H9 (cell line): ENCODE data around the gene CCDC126. TPM values are rescaled to one million over a fixed set of nuclear protein-coding genes. Genes with fewer than 3 reads are reported as not detected.

ENCODE experiments used
- DNase-seq: peaks from one replicate; pipeline ENCODE4 v3.0.0-alpha.2; 2017
- H2AFZ ChIP-seq: one replicate; pipeline ENCODE4 v1.6.1; 2013; ENCODE audit warnings: mild to moderate bottlenecking, low read length, control low read depth, moderate library complexity
- H2AK5ac ChIP-seq: 2 replicates; pipeline ENCODE4 v1.6.1; 2013; ENCODE audit warnings: low read length, control low read depth, mixed read lengths; ENCODE audit not compliant: insufficient read length
- H2BK120ac ChIP-seq: one replicate; pipeline ENCODE4 v1.6.1; 2013; ENCODE audit warnings: low read depth, mild to moderate bottlenecking, low read length, control low read depth, inconsistent platforms; ENCODE audit not compliant: poor library complexity, severe bottlenecking
- H2BK12ac ChIP-seq: 2 replicates; pipeline ENCODE4 v1.6.1; 2013; ENCODE audit warnings: low read length, control low read depth, mixed read lengths, low read depth; ENCODE audit not compliant: insufficient read length
- H2BK15ac ChIP-seq: 2 replicates; pipeline ENCODE4 v1.6.1; 2013; ENCODE audit warnings: low read depth, low read length, control low read depth
- H2BK20ac ChIP-seq: one replicate; pipeline ENCODE4 v1.6.1; 2013; ENCODE audit warnings: low read depth, mild to moderate bottlenecking, low read length, control low read depth, inconsistent platforms; ENCODE audit not compliant: poor library complexity, severe bottlenecking
- H2BK5ac ChIP-seq: 2 replicates; pipeline ENCODE4 v1.6.1; 2013; ENCODE audit warnings: low read length, control low read depth, mixed read lengths; ENCODE audit not compliant: insufficient read length
- H3K14ac ChIP-seq: 2 replicates; pipeline ENCODE4 v1.6.1; 2013; ENCODE audit warnings: low read length, control low read depth; ENCODE audit not compliant: insufficient read depth
- H3K18ac ChIP-seq: 2 replicates; pipeline ENCODE4 v1.6.1; 2013; ENCODE audit warnings: low read depth, mild to moderate bottlenecking, mixed read lengths, low read length, control low read depth; ENCODE audit not compliant: insufficient read length
- H3K23ac ChIP-seq: 2 replicates; pipeline ENCODE4 v1.6.1; 2013; ENCODE audit warnings: low read length, control low read depth, mixed read lengths, low read depth; ENCODE audit not compliant: insufficient read length
- H3K23me2 ChIP-seq: 2 replicates; pipeline ENCODE4 v1.6.1; 2013; ENCODE audit warnings: low read depth, mild to moderate bottlenecking, mixed read lengths, low read length, control low read depth; ENCODE audit not compliant: insufficient read length, poor library complexity, severe bottlenecking
- H3K27ac ChIP-seq: 2 replicates; pipeline ENCODE4 v1.5.1; 2013; ENCODE audit warnings: low read length, control low read depth, mixed read lengths, low read depth; ENCODE audit not compliant: insufficient read length
- H3K27me3 ChIP-seq: 2 replicates; pipeline ENCODE4 v1.6.1; 2013; ENCODE audit warnings: low read length, control low read depth, inconsistent platforms; ENCODE audit not compliant: insufficient read depth
- H3K4ac ChIP-seq: 2 replicates; pipeline ENCODE4 v1.6.1; 2013; ENCODE audit warnings: low read depth, mild to moderate bottlenecking, control low read depth, inconsistent platforms, low read length, moderate library complexity
- H3K4me1 ChIP-seq: 2 replicates; pipeline ENCODE4 v1.6.1; 2013; ENCODE audit warnings: low read length, control low read depth, inconsistent platforms; ENCODE audit not compliant: insufficient read depth
- H3K4me2 ChIP-seq: 2 replicates; pipeline ENCODE4 v1.6.1; 2013; ENCODE audit warnings: low read length, control low read depth, mixed read lengths; ENCODE audit not compliant: insufficient read length, insufficient read depth
- H3K56ac ChIP-seq: 2 replicates; pipeline ENCODE4 v1.6.1; 2013; ENCODE audit warnings: low read depth, mild to moderate bottlenecking, mixed read lengths, low read length, control low read depth; ENCODE audit not compliant: insufficient read length
- H3K79me1 ChIP-seq: 2 replicates; pipeline ENCODE4 v1.6.1; 2013; ENCODE audit warnings: low read depth, mild to moderate bottlenecking, moderate library complexity, low read length, control low read depth, inconsistent platforms; ENCODE audit not compliant: insufficient read depth, poor library complexity, severe bottlenecking
- H3K79me2 ChIP-seq: 2 replicates; pipeline ENCODE4 v1.6.1; 2013; ENCODE audit warnings: low read length, control low read depth, inconsistent platforms; ENCODE audit not compliant: insufficient read depth
- H3K9ac ChIP-seq: 2 replicates; pipeline ENCODE4 v1.6.1; 2013; ENCODE audit warnings: low read length, control low read depth, mixed read lengths; ENCODE audit not compliant: insufficient read length; ENCODE audit errors: extremely low read depth
- H3K9me3 ChIP-seq: one replicate; pipeline ENCODE4 v1.6.1; 2013; ENCODE audit warnings: low read depth, low read length, inconsistent platforms; ENCODE audit not compliant: control insufficient read depth
- H3T11ph ChIP-seq: one replicate; pipeline ENCODE4 v1.6.1; 2013; ENCODE audit warnings: mild to moderate bottlenecking, low read length, control low read depth, inconsistent platforms
- H4K20me1 ChIP-seq: one replicate; pipeline ENCODE4 v1.6.1; 2013; ENCODE audit not compliant: control insufficient read depth, insufficient read length, insufficient read depth
- H4K5ac ChIP-seq: 2 replicates; pipeline ENCODE4 v1.6.1; 2013; ENCODE audit warnings: low read depth, mild to moderate bottlenecking, mixed read lengths, low read length, control low read depth; ENCODE audit not compliant: insufficient read length
- H4K8ac ChIP-seq: replicated peaks from 2 replicates; pipeline ENCODE4 v1.6.1; 2013; ENCODE audit warnings: low read length, control low read depth, mixed read lengths, low read depth; ENCODE audit not compliant: insufficient read length
- H4K91ac ChIP-seq: 2 replicates; pipeline ENCODE4 v1.6.1; 2013; ENCODE audit warnings: low read depth, mild to moderate bottlenecking, moderate library complexity, mixed read lengths, low read length, control low read depth; ENCODE audit not compliant: insufficient read length
- H3K27ac Mint-ChIP-seq, 3 experiments: 2 replicates in 2 of 3; 3 replicates in 1 of 3; pipeline ENCODE4 v1.8.0; 2020 to 2021; ENCODE audit warnings: mixed read lengths in 3 of 3, mild to moderate bottlenecking in 1 of 3, moderate library complexity in 1 of 3
- H3K27me3 Mint-ChIP-seq: 2 replicates; pipeline ENCODE4 v1.8.0; 2021; ENCODE audit warnings: low read depth, mild to moderate bottlenecking, moderate library complexity, mixed read lengths
- H3K36me3 Mint-ChIP-seq, 3 experiments: 2 replicates in 2 of 3; 3 replicates in 1 of 3; pipeline ENCODE4 v1.8.0; 2020 to 2021; ENCODE audit warnings: low read depth in 3 of 3, mixed read lengths in 3 of 3; ENCODE audit not compliant: insufficient read depth in 1 of 3
- H3K4me1 Mint-ChIP-seq, 2 experiments: 2 replicates each; pipeline ENCODE4 v1.8.0; 2020; ENCODE audit warnings: mixed read lengths in 2 of 2
- H3K4me3 Mint-ChIP-seq, 2 experiments: 2 replicates in 1 of 2; 3 replicates in 1 of 2; pipeline ENCODE4 v1.8.0; 2020 to 2021; ENCODE audit warnings: mild to moderate bottlenecking in 2 of 2, mixed read lengths in 2 of 2, moderate library complexity in 1 of 2
- H3K9me3 Mint-ChIP-seq, 2 experiments: 2 replicates in 1 of 2; 3 replicates in 1 of 2; pipeline ENCODE4 v1.8.0; 2020; ENCODE audit warnings: mild to moderate bottlenecking in 2 of 2, mixed read lengths in 2 of 2, moderate library complexity in 1 of 2
- WGBS: extraction: QIAGEN DNeasy Blood & Tissue Kit; methylation state at CpG from one replicate; pipeline ENCODE4 v1.1.7; 2013; ENCODE audit warnings: missing lambda C conversion rate, low lambda C conversion rate, mixed read lengths; ENCODE audit not compliant: insufficient read length; ENCODE audit errors: extremely low coverage; 5-methylcytosine and 5-hydroxymethylcytosine counted together
- total RNA-seq: library from RNA; stranded (reverse); gene quantifications from 2 replicates; pipeline ENCODE4 v1.2.1, GENCODE V29; 2021
- TF ChIP-seq, protein P1 (sequence below): fragments of 200-600 bp; sonication (generic); conservative IDR thresholded peaks from 3 replicates; pipeline ENCODE4 v1.8.0; 2021; ENCODE audit warnings: antibody characterized with exemption, mild to moderate bottlenecking

CCDC126 gene
- total RNA-seq, 1 experiment from 2014 or later: 4.0 TPM

DNA sequence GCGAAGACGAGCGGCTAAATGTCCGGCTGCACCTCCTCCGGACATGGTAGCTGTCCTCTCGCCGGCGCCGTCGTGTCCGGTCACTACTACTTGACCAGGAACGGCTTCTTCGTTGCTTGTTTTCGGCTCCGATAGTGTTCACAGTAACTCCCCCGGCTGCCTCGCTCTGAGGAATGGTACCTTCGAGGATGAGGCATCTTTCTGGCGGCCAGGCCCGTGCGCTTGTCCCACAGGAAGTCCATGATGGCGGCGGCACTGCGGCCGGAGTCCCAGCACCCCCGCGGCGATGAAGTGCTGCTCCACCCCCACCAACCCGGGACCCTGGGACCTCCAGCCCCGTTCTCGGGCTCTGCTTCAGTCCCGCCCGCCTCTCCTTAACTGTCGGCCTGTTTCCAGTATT lies 11.0 kb upstream of the CCDC126 start:
- no peak overlapping the region for H3T11ph ChIP-seq
- H2BK15ac ChIP-seq: no peak overlapping the region
- no peak overlapping the region for H3K4ac ChIP-seq
- no peak overlapping the region for H3K23ac ChIP-seq
- TF ChIP-seq, protein P1, sequence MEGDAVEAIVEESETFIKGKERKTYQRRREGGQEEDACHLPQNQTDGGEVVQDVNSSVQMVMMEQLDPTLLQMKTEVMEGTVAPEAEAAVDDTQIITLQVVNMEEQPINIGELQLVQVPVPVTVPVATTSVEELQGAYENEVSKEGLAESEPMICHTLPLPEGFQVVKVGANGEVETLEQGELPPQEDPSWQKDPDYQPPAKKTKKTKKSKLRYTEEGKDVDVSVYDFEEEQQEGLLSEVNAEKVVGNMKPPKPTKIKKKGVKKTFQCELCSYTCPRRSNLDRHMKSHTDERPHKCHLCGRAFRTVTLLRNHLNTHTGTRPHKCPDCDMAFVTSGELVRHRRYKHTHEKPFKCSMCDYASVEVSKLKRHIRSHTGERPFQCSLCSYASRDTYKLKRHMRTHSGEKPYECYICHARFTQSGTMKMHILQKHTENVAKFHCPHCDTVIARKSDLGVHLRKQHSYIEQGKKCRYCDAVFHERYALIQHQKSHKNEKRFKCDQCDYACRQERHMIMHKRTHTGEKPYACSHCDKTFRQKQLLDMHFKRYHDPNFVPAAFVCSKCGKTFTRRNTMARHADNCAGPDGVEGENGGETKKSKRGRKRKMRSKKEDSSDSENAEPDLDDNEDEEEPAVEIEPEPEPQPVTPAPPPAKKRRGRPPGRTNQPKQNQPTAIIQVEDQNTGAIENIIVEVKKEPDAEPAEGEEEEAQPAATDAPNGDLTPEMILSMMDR: no peak
- no peaks in the 10 kb centered on the region for H3K9me3 Mint-ChIP-seq
- H4K8ac ChIP-seq: no peak overlapping the region
- no peak overlapping the region for H2BK12ac ChIP-seq
- H3K79me2 ChIP-seq: no peaks in the 10 kb centered on the region
- H2AFZ ChIP-seq: no peak overlapping the region
- H4K91ac ChIP-seq: no peak overlapping the region
- H3K18ac ChIP-seq: no peak overlapping the region
- H3K27me3 Mint-ChIP-seq: no peaks in the 10 kb centered on the region
- H2BK5ac ChIP-seq: no peak overlapping the region
- no peak overlapping the region for H2AK5ac ChIP-seq
- H3K79me1 ChIP-seq: no peaks in the 10 kb centered on the region
- H3K36me3 Mint-ChIP-seq: no peaks in the 10 kb centered on the region
- no peak overlapping the region for H3K56ac ChIP-seq
- DNase-seq: no peak
- H3K23me2 ChIP-seq: no peaks in the 10 kb centered on the region
- no peak overlapping the region for H3K4me3 Mint-ChIP-seq
- no peak overlapping the region for H3K27ac ChIP-seq
- no peaks in the 10 kb centered on the region for H3K27me3 ChIP-seq
- H4K5ac ChIP-seq: no peak overlapping the region
- H4K20me1 ChIP-seq: peaks cover 3% of the 10 kb centered on the region
- H3K4me1 Mint-ChIP-seq: no peaks in the 10 kb centered on the region
- H2BK20ac ChIP-seq: no peak overlapping the region
- no peak overlapping the region for H3K4me2 ChIP-seq
- no peaks in the 10 kb centered on the region for H3K4me1 ChIP-seq
- no peak overlapping the region for H3K14ac ChIP-seq
- no peak overlapping the region; a peak in 1 of 7 replicates for H3K27ac Mint-ChIP-seq
- no peak overlapping the region for H3K9ac ChIP-seq
- WGBS: no CpG with 5 or more reads among the region's 34 CpGs
- H2BK120ac ChIP-seq: no peak overlapping the region
- no peaks in the 10 kb centered on the region for H3K9me3 ChIP-seq
